Dermis microvascular lymphatic vessel endothelial cell (primary cell): Measurements from ENCODE around the gene SLC35A5. TPM values are rescaled to one million over a fixed set of nuclear protein-coding genes. Genes with fewer than 3 reads are reported as not detected.

ENCODE experiments used
- DNase-seq, 2 donors: peaks; one replicate each; pipeline versions ENCODE4 v3.0.0 to v3.0.0-alpha.2; 2010; ENCODE audit warnings: low read depth in 2 of 2
- total RNA-seq: library from RNA; depleted of rRNA; stranded (reverse); fragments of >200 nt; gene quantifications from 2 replicates; pipeline ENCODE4 v1.2.1, GENCODE V29; 2014

SLC35A5 gene
- total RNA-seq, 1 donor from 2014 or later, result 25.7 TPM

DNA sequence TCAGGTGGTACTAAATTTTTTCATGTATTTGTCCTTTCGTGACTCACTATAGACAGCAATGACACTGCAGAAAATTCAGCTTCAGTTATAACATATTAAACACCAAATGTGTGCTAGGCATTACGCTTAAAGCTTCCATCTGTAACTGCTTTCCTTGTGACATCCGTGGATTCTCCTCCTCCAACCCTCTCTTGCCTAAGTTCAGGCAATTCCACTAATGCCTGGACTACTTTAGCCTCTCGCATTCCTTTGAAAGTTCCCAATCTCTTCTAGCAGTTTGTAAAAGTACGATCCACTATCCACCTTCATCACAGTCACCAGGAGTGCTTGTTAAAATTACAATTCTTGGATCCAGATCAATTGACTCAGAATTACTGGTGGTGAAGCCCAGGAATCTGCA is 61.4 kb downstream of the SLC35A5 start:
- no peak for DNase-seq

DNA sequence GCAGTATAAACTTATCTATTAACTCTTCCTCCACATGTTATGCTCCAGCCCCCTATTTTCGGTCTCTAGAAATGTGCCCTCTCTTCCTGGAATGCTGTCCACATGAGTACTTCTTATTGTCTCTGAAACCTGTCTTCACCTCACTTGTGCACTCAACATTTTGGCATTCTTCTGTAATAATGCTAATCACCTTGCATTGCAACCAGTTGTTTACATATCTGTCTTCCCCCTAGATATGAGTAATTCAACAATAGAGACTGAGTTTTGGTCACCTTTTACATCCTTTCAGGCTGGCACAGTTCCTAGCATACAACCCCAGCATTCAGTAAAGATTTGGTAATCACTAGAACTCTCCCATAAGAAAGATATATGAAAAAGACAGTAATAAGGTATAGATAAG is 61.9 kb downstream of the SLC35A5 start:
- DNase-seq, result peak in 1 of 2 donors; percentile 38

DNA sequence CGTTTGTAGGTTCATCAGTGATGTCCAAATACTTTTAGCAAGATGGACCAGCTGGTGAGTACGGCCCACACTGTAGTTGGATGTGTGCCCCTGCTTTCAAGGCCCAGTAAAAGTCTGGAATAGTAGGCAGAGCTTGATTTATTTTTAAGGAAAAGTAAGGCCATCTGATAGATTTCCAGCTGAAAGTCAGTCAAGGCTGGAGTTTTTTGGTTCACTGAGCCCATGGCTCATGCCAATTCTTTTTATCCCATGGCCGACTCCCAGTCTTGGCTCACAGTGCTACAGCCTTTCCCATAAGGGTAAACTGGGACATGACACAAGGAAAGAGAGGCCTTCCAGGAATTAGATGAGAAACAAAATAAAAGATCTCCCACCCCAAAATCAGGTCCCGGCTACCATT is 65.6 kb downstream of the SLC35A5 start:
- DNase-seq, result no peak

DNA sequence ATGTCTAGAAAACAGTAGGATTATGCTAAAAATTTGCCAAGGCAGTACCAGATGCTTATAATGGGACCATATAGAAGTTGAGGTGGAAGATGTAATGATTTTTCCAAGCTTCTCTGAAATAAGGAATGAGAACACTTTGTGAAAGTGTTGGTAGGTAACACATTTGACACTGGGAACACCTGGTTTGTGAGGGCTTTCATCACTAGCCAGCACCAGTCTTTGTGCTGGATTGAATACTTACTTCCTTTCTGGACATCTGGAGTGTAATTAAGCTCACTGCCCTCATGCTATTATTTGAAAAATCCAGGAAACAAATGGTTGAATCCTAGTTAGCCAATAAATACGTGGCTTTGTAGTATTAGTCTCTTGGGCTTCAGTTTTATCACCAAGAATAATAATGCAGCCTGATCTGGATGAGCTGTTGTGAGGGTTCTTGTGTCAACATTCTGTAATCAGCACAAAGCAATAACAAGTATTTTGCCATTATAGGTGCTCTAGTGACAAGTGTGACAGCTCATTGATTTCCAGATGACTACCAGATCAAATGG is 66.1 kb downstream of the SLC35A5 start:
- DNase-seq, result peak in 1 of 2 donors; percentile 58

DNA sequence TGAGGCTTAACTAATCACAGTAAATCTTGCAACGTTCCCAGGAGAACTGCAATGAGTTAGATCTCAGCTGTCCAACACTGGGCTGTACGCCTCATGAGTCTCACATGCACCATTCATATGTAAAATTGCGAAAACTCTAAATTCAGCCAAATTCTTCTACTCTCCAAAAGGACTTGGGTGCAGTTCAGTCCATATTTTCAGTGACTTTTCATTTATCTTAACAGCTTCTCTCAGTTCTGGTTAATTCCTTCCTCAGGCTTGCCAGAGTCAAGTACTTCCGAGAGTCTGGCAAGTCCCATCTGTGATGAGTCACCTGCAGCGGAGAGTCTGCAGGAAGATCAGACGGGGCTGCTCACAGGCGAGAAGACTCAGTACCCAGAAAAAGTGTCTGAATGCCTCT is 67.6 kb downstream of the SLC35A5 start:
- DNase-seq, result peak in 1 of 2 donors; percentile 80

DNA sequence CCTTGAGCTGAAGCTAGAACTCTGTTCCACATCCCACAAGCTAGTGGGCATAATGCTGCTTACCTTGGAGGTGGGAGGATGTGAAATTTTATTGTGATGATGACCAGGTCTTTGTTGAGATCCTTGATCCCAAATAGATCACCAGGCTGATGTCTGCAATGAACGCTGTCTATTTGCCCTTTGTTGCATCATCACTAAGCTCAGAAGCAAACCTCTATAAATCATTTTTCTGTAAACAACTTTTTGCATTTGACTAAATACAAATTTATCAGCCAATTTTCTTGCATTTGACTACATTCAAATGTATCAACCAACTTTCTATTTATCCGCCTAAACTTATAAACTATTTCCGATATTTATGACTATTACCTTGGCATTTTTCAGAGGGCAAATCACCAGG is 69.4 kb downstream of the SLC35A5 start:
- DNase-seq, result no peak

DNA sequence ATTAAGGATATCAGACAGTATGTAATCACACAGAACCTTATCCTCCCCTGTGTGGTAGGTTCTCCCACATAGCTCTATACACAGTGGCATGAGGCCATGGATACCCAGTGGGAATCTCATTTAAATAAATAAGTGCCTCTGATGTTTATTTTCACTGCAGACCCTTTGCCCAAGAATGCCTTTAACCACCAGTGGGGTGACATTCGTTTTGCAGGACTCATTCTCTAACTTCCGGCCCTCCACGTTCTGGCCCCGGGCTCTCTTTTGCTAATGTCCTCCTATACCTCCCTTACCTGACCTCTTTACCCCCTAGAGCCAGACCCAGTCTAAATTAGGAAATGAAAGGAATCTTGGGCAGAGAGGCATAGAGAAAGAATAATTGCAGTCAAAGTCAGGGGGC is 70.8 kb downstream of the SLC35A5 start:
- DNase-seq, result no peak

DNA sequence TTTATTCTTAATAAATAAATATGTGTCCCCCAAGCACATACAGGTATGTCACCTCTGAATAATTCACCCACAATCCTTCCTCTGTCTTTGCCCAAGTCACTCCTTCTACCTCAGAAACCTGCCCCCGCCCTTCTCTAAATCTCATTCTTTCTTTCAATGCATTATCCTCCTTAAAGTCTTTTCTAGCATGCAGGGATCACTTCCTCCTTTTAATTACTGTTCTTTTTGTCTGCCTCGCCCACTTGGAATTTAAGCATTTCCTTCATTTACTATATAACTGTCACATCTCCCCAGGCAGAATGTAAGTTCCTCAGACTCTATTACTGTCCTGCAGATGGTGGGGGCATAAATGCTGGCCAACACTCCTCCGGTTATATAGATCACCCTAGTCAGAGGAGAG is 71.3 kb downstream of the SLC35A5 start:
- DNase-seq, result no peak

DNA sequence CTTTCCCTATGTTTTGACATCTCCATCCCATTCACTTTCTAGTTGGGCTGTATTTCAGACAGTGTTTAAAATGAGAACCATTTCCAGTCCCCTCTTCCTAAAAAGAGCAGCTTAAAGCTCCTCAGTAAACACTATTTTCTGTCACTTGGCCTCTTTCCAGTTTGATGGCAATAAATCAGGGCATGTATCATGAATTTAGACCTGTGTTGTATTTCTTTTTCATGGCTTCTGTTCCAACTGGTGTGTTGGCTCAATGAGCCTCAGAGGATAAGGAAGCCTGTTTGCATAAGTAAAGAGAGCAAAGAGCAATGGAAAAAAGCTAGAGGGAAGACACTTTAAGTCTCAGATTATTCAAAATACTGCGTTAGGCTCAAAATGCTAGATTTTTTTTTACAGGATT is 71.9 kb downstream of the SLC35A5 start:
- peak in 1 of 2 donors; percentile 49 for DNase-seq

DNA sequence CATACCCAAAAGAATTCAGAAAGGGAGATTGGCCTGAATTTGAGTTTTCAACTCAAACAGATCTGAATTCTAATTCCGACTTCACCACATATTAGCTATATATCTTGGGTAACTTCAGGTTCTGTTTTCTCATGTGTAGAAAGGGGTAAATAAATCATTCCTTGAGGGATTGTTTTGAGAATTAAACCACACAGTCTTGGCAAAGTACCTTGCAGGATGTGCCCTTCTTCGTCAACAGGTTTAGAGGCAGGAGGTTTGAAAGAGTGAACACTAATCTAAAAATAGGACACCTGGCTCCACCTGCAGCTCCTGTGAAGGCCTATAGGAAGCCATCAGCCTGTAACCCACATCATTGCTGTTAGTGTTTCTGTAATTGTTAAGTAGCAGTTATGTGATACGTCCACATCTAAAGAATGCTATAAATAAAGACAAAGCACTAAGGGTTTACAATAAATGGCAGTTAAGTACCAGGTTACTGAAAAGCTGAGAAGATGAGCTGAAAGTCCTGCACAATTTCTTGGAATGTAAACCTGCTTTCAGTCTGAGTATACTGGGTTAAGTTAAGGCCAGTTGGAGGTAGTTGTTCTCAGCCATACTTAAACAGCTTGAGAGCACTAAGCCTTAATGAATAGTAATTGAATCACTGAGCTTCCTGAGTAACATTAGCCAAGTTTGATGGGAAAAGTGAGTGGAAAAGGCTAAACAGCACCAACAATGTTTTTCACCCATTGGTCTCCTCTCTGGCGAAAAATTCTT is 73.1 kb downstream of the SLC35A5 start:
- no peak for DNase-seq

Other genes starting within 250 kb of the SLC35A5 start
- 3.2 and 11.8 TPM in 2 replicates for gene CD200, start 228.9 kb upstream of the SLC35A5 start, total RNA-seq
- gene BTLA, start 62.6 kb upstream of the SLC35A5 start, total RNA-seq, result not detected in 2 replicates
- 53.5 and 62.0 TPM in 2 replicates for gene ATG3, start 83 bp upstream of the SLC35A5 start, total RNA-seq
- 9.7 and 13.0 TPM in 2 replicates for gene CCDC80, start 79.1 kb downstream of the SLC35A5 start, total RNA-seq